CD4-positive, alpha-beta T cell treated with Interleukin-10 for 1 hour (primary cell): ENCODE results near the gene CPNE2.
"Not testable (repeated sequence)": the region's sequence is repeated elsewhere in the genome, so short reads cannot be mapped to it uniquely, and the experiment has no call there.

ENCODE experiments used
- DNase-seq: peaks from one replicate; pipeline ENCODE4 v3.0.0-alpha.2; 2020

CPNE2 gene

GRCh38 chr16:57178793-57179212 lies 86.4 kb downstream of the CPNE2 start:
- DNase-seq: no peak

DNA sequence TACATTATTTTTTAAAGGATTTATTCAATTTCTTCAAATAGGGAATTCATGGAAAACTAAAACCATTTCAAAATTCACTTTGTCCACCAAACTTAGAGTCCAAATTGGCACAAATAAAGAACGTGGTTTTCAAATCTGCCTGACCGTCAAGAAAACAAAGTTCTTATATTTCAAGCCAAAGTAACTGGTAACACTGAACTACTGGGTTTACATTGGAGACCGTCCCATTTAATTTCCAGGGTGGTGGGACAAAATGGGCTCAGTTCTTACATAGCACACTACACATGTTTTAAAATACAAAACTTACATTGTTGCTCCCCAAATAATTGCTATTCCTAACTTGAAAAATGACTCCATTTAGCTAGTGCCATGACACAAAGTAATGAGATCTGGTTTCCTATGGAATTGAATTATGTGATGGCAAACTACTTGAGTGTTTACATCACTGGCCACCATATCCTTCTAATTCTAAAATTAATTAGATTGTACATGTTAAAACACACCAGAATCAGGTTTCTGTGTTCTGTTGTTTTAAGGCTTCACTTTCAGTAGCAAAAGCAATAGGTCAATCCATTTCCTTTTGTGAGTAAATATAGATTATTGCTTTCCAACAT lies 86.9 kb downstream of the CPNE2 start:
- no peak for DNase-seq

DNA sequence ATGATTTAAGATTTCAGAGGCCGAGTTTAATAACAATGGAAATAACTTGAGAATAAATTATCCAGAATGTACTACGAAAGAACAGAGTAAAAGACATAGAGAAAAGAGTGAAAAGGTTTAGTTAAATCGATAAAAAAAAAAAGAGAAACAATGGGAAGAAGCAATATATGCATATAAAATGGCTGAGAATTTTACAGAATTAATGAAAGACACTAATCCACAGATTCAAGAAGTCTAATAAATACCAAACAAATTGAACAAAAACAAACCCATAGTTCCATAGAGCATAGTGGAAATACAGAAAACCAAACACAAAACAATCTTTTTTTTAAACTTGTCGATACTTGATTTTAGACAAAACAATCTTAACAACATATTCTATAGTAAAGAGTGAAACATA lies 91.7 kb downstream of the CPNE2 start:
- DNase-seq: no peak

DNA sequence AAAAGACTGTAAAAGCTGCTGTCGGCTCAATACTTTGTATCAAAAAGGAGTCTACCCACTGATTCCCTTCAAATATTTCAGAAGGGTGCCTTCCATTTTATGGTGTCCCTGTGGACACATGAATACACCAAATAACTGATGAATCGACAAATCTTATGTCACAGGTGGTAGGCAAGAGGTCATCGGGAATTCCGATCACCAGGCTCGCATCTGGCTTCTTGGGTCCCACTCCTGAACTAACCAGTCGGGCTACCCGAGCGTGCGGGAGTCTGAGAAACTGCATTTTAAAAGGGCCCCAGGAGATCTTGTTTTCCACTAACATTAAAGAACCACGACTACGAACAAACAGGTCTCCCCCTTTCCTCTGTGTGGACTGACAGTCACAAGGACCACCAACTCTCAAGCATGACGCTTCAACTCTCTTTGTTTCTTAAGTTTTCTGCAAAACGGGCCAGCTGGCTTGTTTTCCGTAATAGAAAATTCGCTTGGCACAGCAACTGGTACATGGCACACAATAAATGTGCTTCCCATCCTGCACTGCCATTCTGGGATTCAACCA lies 92.6 kb downstream of the CPNE2 start:
- DNase-seq: no peak

DNA sequence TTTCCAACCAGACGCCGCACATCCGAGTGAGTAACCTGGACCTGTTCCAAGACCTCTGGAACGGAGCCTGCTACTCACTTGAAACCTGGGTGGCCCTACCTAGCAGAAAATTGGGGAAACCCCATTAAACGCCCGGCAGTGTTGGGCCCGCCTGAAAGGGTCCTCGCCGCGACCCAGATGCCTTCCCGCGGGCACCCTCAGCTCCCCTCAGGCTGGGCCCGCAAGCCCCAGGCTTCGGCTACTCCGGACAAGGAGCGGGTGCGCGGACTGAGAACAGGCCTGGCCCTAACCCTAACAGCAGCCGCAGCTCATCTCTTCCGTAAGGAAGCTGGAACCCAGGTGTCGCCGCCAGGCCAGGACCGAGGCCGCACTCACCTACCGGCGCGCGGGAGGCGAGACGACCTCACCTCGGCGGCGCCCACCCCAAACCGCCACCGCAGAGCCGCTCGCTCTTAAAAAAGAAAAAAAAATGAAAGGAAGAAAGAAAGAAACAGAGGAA lies 93.1 kb downstream of the CPNE2 start:
- peak; percentile 50 for DNase-seq

DNA sequence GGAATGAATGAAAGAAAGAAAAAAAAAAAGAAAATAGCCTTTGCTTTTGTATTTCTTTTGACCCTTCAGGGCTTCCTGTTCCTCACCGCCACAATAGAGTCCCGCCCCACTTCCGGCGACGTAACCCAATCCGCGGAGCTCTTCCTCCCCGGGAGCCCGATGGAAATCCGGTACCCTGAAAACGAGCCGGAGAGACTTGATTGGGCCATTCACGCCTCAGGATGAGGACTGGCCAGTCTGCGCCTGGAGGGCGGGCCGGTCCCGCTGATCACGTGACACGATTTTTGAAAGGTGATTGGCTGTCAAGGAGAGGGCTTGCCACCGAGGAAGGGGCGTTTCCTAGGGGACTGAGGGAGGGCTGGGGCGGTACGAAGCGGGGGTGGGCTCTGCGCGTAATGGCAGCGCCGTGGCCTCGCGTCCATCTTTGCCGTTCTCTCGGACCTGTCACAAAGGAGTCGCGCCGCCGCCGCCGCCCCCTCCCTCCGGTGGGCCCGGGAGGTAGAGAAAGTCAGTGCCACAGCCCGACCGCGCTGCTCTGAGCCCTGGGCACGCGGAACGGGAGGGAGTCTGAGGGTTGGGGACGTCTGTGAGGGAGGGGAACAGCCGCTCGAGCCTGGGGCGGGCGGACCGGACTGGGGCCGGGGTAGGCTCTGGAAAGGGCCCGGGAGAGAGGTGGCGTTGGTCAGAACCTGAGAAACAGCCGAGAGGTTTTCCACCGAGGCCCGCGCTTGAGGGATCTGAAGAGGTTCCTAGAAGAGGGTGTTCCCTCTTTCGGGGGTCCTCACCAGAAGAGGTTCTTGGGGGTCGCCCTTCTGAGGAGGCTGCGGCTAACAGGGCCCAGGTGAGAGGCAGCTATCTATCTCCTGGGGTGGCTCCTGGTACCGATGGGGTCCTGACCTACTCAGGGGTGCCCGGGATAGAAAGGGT lies 93.8 kb downstream of the CPNE2 start, which contains the start of the genes PSME3IP1 and RSPRY1:
PSME3IP1 (minus strand) TSS at position 95 of the 927 bp plus-strand sequence. CDS start 12,185 bp downstream, outside the sequence.
RSPRY1 (plus strand) TSS at position 385 of the 927 bp plus-strand sequence. CDS start 18,330 bp downstream, outside the sequence.
- peak; percentile 100 for DNase-seq

GRCh38 chr16:57186872-57187854 lies 94.8 kb downstream of the CPNE2 start:
- peak; percentile 28 for DNase-seq

GRCh38 chr16:57187902-57188710 lies 95.7 kb downstream of the CPNE2 start:
- DNase-seq: not testable (repeated sequence)

DNA sequence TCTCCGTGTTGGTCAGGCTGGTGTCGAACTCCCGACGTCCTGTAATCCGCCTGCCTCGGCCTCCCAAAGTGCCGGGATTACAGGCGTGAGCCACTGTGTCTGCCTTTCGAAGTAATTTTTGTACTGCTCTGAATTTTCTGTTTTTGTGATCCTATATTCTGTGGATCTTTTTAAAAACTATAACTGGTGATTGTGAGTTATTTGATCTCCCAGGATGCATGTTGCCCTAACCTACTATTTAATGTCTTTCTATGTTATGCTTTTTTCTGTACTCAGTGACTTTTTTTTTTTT lies 96.3 kb downstream of the CPNE2 start:
- no peak for DNase-seq

DNA sequence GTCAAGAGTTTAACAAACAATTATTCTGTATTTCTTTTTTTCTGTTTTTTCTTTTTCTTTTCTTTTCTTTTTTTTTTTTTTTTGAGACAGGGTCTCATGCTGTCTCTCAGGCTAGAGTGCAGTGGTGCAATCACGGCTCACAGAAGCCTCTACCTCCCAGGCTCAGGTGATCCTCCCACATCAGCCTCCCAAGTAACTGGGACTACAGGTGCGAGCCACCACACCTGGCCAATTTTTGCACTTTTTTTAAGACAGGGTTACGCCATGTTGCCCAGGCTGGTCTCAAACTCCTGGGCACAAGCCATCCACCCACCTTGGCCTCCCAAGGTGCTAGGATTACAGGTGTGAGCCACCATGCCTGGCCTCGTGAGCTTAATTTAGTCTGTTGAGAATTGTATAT lies 97.1 kb downstream of the CPNE2 start:
- DNase-seq: not testable (repeated sequence)

DNA sequence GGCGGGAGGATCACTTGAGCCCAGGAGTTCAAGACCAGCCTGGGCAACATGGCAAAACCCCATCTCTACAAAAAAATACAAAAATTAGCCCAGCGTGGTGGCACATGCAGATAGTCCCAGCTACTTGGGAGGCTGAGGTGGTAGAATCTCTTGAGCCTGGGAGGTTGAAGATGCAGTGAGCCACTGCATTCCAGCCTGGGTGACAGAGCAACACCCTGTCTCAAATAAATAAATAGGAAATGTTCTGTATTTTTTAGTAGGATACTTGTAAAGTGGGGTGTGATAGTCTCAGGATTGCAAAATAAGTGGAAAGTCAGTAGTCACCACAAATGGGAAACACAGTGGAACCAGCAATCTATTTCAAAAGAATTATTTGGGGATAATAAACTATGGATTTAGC lies 97.8 kb downstream of the CPNE2 start:
- DNase-seq: no peak

GRCh38 chr16:57191056-57191571 lies 98.7 kb downstream of the CPNE2 start:
- DNase-seq: no peak

GRCh38 chr16:57192146-57192545 lies 99.8 kb downstream of the CPNE2 start:
- no peak for DNase-seq

DNA sequence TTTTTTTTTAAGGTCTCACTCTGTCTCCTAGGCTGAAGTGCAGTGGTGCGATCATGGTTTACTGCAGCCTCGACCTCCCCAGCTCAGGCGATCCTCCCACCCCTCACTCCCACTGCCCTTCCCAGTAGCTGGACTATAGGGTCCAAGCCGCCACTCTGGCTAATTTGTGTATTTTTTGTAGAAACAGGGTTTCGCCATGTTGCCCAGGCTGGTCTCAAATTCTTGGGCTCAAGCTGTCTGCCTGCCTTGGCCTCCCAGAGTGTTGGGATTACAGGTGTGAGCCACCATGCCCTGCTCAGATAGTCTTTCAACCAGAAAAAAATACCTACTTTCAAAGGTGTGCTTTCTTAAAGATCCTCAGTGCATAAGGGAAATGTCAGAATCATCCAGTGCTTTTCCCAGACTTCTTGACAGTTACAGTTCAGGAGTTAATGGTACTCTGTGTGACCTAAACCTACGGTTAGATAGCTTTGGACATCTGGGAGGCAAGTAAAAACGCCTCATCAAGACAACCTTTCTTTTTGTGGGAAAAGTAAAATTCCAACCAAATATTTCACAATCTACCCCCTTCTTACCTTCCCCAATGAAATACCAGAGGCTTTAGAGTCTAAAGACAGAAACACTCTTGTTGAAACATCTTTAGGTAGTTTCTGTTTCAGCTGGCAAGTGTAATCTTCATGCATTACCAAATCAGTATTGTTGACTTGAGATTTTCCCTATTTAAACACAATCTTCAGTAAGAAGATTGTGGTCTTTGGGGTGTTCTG lies 100.5 kb downstream of the CPNE2 start:
- no peak for DNase-seq

DNA sequence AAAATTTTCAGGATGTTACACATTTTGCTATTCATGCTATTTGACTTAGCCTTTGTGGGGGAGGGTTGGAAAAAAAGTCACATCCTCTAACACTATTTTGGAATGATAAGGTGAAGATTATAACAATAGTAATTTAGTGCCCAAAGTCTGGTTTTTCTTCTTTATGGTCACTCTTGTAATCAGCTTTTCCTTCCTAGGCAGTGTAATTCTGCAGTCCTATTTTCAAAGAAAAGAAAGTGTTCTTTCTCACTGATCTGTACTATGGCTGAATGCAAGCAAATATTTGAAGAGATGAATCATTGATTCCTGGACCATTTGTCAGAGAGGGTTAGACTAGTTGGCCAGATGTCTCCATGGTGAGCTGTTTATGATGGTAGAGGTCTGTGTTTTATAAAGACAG lies 102.1 kb downstream of the CPNE2 start:
- no peak for DNase-seq

- DNase-seq: no peak
These were observed 103.9 kb downstream of the CPNE2 start for GRCh38 chr16:57196286-57196685.

DNA sequence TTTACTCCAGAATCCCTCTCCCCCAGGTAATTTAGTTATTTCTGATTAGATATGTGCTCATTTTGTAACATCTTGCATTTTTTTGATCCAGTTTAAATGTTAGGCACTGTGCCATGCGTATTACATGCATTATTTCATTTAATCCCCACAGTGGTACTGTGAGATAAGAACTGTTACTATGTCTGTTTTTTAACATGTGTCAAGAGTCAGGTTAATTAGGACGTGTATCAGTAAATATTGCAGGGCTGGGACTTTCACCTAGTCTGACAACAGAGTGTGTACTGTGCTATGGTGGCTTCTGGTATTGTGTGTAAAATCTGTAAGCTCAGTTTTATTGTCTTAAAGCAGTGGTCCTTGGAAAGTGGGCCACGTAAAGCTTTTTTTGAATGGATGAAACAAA lies 104.4 kb downstream of the CPNE2 start:
- DNase-seq: no peak
